Liver (tissue), 3 donors: Measurements from ENCODE around the gene VASH1.

Experiments used
- SP1 ChIP-seq: IDR thresholded peaks from 2 replicates; pipeline ENCODE4 v1.6.1; 2018; ENCODE audit warnings: antibody characterized with exemption, mild to moderate bottlenecking
- TF ChIP-seq, protein P1 (sequence below): fragments of 150-350 bp; IDR thresholded peaks from 2 replicates; pipeline ENCODE4 v1.5.1; 2017; ENCODE audit warnings: improper control_type of control experiment, low read depth, low read length; ENCODE audit not compliant: missing input control
- donor health status: healthy.
- donor health status: healthy.

- TF ChIP-seq, protein P1, sequence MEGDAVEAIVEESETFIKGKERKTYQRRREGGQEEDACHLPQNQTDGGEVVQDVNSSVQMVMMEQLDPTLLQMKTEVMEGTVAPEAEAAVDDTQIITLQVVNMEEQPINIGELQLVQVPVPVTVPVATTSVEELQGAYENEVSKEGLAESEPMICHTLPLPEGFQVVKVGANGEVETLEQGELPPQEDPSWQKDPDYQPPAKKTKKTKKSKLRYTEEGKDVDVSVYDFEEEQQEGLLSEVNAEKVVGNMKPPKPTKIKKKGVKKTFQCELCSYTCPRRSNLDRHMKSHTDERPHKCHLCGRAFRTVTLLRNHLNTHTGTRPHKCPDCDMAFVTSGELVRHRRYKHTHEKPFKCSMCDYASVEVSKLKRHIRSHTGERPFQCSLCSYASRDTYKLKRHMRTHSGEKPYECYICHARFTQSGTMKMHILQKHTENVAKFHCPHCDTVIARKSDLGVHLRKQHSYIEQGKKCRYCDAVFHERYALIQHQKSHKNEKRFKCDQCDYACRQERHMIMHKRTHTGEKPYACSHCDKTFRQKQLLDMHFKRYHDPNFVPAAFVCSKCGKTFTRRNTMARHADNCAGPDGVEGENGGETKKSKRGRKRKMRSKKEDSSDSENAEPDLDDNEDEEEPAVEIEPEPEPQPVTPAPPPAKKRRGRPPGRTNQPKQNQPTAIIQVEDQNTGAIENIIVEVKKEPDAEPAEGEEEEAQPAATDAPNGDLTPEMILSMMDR: no peak
- TF ChIP-seq SP1: no peak
These were observed 50.3 kb downstream of the VASH1 start for GRCh38 chr14:76811561-76811960.
